Medulla oblongata (tissue), 1 donor: ENCODE measurements around the gene NADK.
"Not testable (repeated sequence)": the region's sequence is repeated elsewhere in the genome, so short reads cannot be mapped to it uniquely, and the experiment has no call there.

Experiments used
- DNase-seq: peaks from one replicate; pipeline ENCODE4 v3.0.0-alpha.2; 2015; ENCODE audit errors: extremely low spot score

Gene NADK

DNA sequence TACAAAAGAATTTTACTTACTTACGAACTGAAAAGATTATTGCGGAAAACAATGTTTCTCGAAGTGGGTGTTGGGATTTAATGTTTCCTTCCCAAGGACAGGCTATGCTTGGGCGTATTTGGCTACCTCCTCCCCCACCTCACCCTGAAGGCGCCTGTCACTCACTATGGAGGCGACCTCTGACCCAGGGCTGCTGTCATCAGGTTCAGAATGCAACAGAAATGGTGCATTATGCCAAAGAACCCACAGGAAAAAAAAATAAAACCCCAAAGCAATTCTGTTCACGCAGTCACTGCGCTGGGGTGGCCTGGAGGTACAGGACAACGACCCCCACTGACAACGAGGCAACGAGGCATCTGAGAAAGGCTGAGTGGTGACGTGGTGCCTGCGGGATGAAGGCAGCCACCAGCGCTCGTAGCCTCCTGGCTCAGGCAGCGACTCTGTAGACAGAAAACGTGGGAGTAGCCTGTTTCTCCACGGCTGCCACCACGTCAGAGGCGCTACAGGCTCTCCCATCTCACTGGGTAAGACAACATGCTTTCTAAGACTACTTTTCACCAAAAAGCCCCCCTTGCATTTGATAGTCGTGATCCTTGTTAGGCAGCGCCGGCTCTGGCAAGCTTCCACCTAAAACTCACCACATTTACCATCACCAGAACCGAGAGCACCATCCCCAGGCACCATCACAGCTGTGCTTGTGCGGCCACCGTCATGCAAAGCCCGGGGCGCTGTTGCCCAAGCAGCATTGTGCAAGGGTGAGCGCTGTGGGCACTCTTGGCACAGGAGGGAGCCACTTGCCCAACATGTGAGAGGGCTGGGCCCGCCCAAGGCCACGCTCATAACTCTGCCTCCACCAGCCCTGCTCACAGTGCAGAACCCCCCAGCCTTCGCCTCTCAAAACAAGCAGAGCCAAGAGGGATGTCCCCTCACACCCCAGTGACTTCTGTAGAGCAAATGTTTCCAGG, 14.3 kb downstream of the NADK start:
- peak; percentile 60 for DNase-seq

DNA sequence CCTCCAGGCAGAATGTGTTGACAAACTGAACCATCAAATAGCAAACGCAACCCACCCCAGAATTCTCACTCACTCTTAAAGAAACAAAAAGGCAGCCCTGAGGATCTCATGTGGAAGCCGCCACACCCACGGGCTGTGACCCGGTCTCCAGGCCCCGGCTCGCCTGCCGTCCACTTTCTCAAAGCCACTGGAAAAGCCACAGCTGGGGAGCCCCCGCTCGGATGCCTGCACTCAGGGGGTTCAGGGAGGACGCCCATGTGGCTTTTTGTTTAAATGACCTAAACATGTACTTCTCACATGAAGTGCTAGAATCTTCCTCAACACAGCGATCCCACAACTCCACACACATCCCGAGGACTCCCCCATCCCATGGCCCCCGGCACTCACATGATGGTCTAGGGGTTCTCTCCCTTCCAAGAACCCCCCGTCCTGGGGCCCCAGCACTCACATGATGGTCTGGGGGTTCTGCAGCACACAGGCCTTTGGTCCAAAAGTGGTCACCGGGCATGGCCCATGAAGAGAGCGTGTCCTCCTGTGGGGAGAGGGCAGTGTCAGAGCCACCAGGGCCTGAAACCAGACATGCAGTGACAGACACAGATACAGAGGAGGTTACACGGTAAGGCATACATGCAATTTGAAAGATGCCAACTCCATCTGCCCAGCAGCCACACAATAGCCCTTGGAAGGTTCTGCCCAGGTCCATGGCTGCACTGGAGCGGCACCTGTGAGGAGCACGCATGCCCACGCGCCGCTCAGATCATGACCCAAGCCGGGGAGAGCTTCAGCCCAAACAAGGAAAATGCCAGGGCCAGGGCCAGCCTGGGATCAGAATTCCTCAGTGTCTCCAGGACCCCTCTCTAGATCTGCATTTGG, 16.5 kb downstream of the NADK start:
- DNase-seq = no peak

DNA sequence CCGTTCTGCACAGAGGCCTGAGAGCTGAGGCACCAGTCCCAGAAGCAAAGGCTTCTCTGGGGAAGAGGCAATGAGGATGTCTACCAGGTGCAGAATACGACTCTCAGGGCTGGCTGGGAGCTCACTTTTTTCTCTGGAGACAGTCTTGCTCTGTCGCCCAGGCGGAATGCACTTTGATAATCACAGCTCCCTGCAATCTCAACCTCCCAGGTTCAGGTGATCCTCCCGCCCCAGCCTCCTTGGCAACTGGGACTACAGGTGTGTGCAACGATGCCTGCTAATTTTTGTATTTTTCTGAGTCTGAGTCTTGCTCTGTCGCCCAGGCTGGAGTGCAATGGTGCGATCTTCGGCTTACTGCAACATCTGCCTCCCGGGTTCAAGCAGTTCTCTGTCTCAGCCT, 17.6 kb downstream of the NADK start:
- no peak for DNase-seq

DNA sequence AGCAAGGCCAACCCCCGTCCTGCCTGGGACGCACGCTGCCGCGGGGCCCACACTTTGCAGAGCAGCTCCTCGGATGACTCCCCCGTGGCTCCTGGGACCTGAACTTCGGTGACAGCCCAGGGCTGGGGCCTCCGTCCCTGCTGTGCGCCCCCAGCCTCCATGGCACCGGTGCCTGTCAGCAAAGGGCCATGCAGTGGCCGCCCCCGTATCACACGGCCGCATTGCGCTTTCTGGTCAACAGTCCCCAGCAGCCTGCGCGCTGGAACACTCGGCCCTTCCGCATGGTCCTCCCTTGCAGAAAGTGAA, 18.0 kb downstream of the NADK start:
- DNase-seq = no peak

DNA sequence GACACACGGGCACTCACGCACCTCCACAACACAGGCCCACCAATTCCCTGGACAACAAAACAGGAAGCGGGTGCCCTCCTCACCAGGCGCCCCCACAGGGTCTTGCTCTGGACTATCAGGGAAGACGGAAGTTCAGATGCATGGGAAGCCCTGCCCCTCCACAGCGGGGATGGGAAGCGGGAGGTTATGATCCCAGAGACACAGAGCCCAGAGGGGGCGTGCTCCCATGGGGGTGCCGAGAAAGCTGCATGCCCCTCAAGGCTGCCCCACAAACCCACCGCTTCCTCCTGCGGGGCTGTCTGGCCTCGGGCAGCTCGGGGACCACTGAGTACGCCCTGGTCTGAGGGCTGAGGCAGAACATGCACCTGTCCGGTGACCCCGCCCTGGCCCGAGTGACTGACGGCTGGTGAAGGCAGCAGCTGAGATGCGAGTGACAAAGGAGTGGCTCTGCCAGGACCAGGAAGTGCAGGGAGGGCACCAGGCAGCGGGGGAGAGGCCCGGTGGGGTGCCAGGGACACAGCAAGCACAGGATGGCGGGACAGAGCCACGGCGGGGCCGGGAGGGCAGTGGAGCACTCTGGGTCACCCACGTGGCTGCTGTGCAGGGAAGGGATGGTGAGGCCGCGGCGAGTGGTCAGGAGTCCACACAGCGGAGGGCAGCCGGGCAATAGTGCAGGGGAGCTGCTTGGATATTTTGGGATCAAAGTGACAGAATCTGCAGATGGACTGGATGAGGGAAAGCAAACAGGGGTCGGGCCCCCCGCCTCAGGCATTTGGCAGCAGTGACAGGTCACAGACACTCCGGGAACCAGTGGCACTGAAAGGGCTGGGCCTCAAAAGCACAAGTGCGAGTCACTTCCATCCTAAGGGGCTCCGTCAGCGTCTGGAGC, 18.6 kb downstream of the NADK start:
- no peak for DNase-seq

DNA sequence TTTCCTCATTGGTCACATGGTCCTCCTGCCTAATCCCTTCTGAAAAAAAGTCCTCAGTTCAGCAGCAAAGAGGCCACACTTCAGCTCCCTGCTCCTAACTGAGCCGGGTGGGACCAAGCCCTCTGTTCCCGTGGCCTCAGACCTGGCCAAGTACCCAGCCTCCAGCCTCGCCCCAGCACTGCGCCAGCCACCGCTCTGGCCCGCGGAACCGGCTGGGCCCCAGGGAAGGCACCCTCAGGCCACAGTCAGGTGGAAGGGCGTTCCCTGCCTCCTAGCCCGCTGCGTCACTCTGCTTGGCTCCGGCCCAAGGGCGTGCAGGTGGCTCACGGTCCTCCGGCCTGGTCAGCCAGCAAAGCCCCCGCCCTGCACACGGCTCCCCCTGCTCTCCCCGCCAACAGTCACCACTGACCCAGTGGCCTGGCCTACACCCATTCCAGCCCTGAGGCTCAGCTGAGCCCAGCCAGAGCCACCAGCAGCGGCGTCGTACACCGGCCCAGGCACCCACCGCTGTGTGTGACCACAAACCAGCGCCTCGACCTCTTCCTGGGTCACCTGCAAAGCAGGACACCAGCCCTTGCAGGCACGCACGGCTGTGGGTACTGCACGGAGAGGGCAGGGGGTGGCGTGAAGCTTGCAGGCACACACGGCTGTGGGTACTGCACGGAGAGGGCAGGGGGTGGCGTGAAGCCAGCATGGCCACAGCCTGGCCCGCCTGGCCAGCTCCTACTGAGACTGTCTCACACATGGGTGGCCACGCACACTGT, 19.4 kb downstream of the NADK start:
- no peak for DNase-seq

DNA sequence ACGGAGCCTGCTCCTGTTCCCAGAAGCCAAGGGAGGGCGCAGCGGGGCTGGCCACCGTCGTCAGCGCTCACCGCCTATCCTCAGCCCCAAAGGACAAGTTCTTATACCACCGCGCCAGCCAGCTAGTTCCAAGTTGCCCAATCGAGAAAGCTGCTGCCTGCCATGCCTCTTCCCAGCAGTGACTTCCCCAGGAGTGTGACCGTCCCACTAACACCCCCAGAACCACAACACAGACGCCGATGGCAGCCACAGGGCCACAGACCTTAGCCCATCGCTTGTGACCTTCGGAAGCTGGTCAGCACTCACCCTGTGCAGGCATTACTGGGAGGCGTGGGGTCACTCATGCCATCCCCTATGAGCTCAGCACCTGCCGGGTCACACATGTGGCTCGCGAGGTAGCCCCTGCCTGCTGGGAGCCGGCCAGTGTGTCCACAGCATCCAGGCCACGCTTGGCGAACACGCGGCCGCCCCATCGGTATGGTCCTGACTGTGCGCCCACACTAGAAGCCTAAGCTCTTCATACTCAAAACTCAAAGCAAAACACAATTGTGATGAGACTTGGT, 20.1 kb downstream of the NADK start:
- no peak for DNase-seq

DNA sequence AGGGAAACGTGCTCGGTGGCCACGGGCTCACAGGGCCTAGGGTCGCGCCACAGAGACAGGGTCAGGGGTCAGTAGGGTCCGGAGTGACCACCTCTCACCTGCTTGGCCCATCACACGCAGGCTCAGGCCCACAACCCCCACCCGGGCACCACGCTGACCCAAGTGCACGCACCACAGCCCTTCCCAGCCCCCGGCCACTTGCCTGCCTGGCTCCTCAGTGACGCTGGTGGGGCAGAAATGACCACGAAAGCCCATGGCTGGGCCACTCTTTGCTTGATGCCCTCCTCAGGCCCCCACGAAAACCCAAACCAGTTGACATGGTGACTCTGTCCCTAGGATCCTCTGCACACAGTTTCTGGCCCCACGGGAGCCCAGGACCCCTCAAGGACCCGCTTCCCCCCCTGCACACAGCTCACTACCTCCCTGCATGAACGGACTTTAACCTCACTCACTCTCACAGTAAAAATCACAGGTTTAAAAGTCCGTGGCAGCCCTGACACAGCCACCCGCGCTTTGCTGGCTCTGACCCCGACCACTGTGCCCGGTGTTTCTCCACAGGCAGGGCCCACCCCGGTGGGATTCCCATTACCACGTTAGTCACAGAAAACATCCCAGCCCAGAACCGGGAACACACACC, 20.7 kb downstream of the NADK start:
- DNase-seq = no peak

DNA sequence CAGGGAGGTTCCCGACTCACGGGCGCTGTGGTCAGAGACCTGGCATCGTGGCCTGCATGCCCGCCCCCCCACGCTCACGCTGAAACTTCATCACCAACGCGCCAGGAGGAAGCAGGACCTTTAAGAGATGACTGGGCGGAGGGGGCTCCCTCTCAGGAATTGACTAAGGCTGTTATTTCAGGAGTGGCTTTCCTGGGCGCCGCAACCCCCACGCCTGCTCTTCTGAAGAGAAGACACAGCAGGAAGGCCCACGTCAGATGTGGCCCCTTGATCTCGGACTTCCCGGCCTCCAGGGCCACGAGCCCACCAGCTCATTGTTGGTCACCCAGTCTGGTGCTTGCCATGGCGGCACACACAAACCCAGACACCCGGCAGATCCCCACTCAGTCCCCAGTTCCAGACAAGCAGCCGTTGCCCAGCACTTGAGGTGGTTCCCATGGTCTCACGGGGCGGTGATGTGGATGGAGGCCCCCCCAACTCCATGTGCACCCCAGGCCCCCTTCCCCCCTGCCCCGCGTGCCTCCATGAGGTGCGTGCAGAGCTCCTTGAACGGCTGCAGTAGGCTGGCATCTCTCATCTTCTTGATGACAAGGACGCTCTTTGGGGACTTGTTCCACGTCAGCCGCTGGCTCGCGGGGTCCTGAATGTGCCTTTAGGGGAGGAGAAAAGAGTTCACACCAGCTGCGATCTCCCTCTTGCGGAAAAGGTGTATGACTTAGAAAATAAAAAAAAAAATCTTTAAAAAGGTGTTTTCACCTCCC, 21.4 kb downstream of the NADK start:
- no peak for DNase-seq

DNA sequence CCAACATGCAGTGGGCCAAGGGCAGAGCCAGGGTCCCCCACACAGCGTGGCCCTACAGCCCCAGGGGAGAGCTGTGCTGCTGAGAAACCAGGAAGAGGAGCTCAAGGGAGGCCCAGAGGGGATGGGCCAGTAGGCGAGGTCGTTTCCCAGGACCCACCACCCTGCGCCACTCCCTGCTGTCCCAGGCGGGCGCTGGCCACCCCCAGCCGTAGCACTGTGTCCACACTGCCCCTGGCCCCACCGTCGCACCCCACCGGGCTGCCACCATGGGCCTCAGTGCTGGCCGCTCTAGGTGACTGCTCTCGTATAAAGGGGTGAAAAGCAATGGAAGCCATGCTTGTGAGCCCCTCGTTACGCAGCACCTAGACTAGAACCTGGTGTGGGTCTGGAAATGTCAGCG, 22.4 kb downstream of the NADK start:
- no peak for DNase-seq

DNA sequence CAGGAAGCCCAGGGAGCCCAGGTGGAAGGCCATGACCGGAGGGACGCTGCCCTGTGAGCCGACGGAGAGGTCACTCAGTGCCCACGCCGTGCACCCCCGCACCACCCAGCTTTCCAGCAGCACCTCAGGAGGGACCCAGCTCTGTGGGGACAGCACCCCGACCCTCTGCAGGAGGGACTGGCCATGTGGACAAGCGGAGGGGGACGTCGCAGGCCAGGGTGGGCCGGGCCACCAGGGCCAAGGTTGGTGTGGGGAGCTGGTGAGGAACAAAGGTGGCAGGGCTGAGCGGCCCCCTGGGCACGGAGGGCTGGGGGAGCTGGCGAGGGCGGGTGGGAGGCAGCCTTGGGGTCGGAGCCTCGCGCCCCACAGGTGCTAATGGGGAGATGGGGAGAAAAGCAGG, 22.8 kb downstream of the NADK start:
- no peak for DNase-seq

DNA sequence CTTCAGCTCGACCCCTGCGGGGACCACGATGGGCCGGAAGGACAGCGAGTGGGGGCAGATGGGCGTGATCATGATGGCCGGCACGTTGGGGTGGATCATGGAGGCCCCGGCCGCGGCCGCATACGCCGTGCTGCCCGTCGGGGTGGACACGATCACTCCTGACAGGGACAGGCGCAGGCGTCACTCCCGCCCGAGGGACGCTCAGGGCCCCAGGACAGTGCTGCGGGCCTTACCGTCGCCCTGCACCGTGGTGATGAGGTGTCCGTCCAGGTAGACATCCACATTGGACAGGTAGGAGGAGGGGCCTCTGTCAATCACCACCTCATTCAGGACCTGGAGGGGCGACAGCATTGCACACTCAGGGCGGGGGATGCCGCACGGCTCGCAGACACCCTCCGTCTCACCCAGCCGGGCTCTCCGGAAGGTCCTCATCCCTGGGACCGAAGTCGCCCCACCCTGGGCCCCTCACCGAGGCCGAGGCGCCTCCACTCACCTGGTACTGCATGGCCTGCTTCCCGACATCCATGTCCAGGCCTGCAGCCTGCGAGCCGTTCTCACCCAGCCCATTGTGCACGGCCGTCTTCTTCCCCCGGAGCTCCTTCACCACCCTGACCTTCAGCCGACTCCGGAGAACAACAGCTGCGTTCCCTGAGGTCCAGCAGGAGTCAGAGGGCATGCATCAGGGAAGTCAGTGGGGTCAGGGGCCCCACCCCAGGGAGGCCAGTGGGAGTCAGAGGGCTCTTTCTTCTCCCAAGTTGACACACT, 24.0 kb downstream of the NADK start:
- DNase-seq = no peak

DNA sequence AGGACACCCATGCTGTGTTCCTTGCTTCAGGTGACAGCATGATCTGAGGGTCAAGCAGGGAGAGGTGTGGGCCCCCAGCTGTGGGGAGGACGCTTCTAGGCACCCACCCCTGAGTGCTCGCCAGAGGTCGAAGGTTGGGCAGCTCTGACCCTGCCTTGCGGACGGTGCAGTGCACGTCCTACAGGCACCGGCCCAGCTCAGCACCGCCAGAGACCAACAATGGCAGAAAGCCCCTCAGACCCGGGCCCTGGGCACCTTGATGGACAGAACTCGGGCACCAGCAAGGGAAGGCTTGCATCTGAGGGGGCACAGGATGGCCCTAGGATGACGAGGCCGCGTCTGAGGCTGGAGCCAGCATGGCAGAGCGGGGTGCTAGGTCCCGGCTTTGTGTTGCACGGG, 24.7 kb downstream of the NADK start:
- no peak for DNase-seq

DNA sequence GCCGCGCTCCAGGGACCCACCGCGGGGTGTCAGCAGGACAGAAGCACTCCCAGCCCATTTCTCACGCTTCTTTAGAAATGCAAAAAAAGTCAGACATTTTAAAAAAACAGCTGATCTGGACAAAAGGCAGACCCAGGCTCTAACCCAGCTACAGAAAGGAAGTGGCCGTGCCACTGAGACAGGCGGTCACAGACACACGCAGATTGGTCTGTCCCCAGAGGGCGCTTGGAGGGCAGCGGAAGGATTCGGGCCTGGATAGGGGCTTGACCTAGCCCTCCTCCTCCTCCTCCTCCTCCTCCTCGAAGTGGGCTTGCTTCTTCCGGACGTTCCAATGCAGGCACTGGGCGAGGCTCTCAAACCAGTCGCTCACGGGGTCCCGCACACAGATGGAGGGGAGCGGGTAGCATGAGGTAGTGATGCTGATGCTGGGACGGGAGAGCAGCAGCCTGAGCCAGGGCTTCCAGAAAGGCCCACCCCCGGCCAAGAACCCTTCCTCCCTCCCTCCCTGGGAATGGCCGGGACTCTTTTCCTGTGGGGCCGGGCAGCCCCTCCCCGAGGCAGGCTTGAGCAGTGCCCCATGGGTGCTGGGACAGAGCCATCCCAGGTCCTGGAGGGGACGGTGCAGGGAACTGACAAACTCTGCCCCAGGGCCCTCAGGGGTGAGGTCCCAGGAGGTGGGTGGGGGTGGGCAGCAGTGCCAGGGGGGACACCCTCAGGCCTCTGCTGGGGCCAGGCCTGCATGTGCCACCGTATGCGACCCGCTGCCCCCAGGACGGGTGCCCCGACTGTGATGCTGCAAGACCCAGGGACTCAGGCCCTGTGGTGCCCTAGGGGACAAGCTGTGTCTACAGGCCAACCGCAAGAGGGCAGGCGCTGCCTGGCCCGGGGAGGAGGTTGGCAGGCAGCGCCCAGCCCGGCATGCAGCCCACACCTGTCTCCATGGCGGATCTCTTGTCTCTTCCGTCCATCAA, 25.3 kb downstream of the NADK start:
- DNase-seq = no peak

DNA sequence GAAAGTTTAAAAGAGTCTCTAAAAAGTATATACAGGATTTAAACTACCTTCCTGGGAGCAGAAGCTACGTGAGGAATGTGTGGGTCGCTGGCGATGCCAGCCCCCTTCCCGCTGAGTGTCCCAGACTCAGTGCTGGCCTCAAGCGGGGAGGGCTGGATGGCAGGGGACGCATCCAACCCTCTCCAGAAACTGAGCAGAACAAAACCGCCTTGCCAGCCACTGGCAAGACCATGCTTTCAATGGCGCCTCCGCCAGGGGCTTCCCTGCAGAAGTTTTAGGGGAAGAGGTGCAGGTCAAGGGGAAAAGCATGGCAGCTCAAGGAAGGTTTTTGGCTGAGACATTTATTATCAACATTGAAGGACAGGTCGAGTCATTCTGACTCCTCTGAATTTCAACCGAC, 26.1 kb downstream of the NADK start:
- DNase-seq = no peak

DNA sequence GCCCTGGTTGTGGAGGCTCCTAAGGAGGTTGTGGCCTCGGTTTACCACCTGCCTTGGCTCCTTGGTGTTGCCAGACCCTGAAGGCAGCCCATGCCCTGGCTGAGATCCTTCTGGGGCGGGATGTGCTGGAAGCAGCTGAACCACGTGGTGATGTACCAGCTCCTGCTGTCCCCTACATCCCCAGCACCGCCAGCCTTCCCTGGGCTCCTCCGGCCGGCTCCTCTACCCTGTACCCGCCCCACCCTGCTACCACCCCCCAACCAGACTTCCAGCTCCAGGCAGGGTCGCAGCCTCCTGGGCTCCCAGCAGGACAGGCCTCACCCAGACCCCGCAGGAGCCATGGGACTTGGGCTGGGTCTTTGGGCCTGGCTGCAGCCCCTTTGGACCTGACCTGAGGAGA, 28.3 kb downstream of the NADK start:
- DNase-seq = not testable (repeated sequence)

DNA sequence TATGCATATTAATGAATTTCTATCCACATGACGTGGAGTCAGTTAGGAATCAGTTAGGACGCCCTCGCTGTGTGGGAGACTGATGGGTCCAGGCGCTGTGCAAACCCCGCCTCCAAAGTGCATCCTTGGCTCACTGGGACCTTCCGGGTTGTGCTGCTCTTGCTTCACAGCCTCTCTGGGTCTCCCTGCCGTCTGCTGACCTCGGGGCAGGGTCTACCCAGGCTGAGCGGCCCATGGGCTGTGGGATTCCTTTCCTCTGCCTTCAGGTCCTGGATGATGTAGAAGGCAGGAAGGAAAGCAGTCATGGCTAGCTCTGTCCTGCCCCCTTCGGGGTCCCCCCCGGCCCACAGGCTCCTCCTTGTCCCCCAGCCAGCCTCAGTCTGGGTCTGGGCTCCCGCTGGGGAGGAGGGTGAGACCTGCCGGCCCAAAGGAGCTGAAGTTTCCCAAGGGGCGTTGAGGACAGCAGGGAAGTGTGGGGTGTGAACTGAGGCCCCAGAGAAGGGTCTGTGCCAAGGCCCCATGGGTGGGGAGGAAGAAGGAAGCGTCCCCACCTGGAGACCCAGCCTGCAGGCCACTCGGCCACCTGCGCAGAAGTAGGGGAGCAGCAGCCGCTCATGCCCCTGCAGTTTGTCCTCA, 29.5 kb downstream of the NADK start:
- DNase-seq = no peak
